Measurements from ENCODE around the gene POLE2.
"Not testable (repeated sequence)": the region's sequence is repeated elsewhere in the genome, so short reads cannot be mapped to it uniquely, and the experiment has no call there.

Gene POLE2

DNA sequence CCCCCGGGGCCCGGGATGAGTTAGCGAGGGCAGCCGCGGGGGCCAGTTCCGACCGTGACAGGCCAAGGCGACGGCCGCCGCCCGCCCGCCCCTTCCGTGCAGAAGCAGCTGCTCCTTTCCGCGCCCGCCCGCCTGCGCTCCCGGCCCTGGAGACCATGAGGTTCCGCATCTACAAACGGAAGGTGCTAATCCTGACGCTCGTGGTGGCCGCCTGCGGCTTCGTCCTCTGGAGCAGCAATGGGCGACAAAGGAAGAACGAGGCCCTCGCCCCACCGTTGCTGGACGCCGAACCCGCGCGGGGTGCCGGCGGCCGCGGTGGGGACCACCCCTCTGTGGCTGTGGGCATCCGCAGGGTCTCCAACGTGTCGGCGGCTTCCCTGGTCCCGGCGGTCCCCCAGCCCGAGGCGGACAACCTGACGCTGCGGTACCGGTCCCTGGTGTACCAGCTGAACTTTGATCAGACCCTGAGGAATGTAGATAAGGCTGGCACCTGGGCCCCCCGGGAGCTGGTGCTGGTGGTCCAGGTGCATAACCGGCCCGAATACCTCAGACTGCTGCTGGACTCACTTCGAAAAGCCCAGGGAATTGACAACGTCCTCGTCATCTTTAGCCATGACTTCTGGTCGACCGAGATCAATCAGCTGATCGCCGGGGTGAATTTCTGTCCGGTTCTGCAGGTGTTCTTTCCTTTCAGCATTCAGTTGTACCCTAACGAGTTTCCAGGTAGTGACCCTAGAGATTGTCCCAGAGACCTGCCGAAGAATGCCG lies 66.7 kb downstream of the POLE2 start:
- TF ChIP-seq, protein P1, sequence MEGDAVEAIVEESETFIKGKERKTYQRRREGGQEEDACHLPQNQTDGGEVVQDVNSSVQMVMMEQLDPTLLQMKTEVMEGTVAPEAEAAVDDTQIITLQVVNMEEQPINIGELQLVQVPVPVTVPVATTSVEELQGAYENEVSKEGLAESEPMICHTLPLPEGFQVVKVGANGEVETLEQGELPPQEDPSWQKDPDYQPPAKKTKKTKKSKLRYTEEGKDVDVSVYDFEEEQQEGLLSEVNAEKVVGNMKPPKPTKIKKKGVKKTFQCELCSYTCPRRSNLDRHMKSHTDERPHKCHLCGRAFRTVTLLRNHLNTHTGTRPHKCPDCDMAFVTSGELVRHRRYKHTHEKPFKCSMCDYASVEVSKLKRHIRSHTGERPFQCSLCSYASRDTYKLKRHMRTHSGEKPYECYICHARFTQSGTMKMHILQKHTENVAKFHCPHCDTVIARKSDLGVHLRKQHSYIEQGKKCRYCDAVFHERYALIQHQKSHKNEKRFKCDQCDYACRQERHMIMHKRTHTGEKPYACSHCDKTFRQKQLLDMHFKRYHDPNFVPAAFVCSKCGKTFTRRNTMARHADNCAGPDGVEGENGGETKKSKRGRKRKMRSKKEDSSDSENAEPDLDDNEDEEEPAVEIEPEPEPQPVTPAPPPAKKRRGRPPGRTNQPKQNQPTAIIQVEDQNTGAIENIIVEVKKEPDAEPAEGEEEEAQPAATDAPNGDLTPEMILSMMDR (IDR thresholded peaks at IDR 0.05; ENCODE audit: insufficient read depth, low read length, poor library complexity, severe bottlenecking): no peak
- no peaks in the 10 kb centered on the region for H3K27me3 ChIP-seq (replicated peaks; ENCODE audit: control insufficient read depth, insufficient read depth, low read length)
- DNase-seq (ENCODE audit: extremely low read depth, insufficient read length): peak; percentile 82
- H3K4me3 ChIP-seq (replicated peaks; ENCODE audit: low read depth, low read length): peak overlapping the region; percentile 95
- H3K36me3 ChIP-seq (ENCODE audit: control insufficient read depth, insufficient read depth, low read length): no peaks in the 10 kb centered on the region

DNA sequence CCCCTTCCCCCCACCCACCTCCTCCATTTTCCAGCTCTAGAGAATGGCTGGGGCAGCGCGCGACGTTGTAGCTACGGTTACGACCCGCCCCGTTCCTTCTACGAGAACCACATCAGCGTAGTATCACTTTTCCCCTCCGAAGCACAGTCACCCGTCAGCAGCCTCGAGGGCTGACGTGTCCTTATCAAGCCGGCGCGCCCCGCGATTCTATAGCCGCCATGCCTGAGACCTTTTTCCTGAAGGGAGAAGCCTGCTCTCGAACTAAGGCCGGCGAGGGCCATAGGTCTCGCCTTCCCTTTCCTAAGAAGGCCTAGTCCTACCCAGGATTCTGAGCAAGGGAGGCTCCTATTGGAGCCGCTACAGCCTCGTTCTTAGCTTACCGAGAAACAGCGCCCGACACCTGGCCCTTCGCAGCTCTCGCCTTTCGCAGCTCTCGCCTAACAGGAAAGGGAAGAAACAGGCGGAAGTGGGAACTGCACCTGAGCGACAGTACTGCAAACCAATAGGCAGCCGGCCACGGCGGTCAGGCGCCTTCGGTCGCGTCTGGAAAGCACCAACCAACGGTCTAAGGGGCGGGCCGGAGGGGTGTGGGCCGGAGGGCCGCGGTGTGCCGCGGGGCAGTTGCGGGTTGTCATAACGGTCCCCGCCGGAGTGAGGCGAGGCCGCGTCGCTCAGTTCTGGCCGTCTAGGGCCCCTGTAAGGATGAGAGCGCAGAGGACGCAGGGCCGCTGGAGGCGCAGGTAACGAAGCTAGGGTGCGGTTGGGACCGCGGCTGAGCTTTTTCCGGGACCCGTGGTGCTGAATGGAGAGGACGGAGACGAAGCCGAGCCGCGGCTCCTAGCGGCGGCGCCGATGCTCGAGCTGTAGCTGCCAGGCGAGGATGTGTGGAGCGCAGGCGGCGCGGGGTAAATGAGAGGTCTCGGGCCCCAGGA lies 67.6 kb downstream of the POLE2 start, which contains the start of the genes MGAT2 and RPL36AL:
Gene MGAT2 (plus strand): TSS at position 618 of the 932 bp plus-strand sequence. CDS start 470 bp downstream, outside the sequence.
Gene RPL36AL (minus strand): TSS at position 445 of the 932 bp plus-strand sequence. CDS start 1,522 bp downstream, outside the sequence.
- DNase-seq (ENCODE audit: extremely low read depth, insufficient read length): peak; percentile 98
- H3K4me3 ChIP-seq (replicated peaks; ENCODE audit: low read depth, low read length): peak within 1 kb of the TSS; percentile 95
- TF ChIP-seq, protein P1 (IDR thresholded peaks at IDR 0.05; ENCODE audit: insufficient read depth, low read length, poor library complexity, severe bottlenecking): peak; percentile 26
- H3K36me3 ChIP-seq (ENCODE audit: control insufficient read depth, insufficient read depth, low read length): peaks cover 3% of the 10 kb centered on the region
- H3K27me3 ChIP-seq (replicated peaks; ENCODE audit: control insufficient read depth, insufficient read depth, low read length): no peaks in the 10 kb centered on the region

DNA sequence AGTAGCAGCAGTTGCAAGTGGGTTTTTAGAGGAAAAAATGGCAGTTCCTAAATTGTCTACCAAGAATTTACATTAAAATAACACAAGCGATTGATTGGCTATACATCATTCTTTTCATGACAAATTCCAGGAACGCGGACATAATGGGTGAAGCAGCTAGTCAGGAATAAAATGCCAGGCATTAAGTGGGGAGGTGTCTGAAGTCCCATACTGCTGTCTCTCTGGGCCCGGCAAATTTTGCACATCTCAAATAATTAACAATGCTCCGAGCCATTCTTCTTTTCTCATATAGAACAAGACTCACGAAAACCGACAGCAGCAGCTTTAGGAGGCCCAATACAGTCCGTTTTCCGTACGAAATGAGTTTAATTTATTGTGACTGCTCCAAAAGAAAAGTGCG lies 68.3 kb downstream of the POLE2 start:
- H3K36me3 ChIP-seq (ENCODE audit: control insufficient read depth, insufficient read depth, low read length): peaks cover 3% of the 10 kb centered on the region
- DNase-seq (ENCODE audit: extremely low read depth, insufficient read length): no peak
- TF ChIP-seq, protein P1 (IDR thresholded peaks at IDR 0.05; ENCODE audit: insufficient read depth, low read length, poor library complexity, severe bottlenecking): no peak
- peak overlapping the region; percentile 95 for H3K4me3 ChIP-seq (replicated peaks; ENCODE audit: low read depth, low read length)
- no peaks in the 10 kb centered on the region for H3K27me3 ChIP-seq (replicated peaks; ENCODE audit: control insufficient read depth, insufficient read depth, low read length)

DNA sequence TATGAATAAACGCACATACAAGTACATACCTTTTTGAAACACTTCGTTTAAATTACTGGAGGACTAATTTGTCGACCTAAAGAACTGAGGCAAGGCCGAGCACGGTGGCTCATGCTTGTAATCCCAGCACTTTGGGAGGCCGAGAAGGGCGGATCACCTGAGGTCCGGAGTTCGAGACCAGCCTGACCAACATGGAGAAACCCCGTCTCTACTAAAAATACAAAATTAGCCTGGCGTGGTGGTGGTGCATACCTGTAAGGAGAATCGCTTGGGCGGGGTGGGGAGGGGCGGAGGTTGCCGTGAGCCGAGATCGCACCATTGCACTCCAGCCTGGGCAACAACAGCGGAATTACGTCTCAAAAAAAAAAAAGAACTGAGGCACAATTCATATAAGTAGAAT lies 68.7 kb downstream of the POLE2 start:
- H3K4me3 ChIP-seq (replicated peaks; ENCODE audit: low read depth, low read length): peak overlapping the region; percentile 95
- H3K27me3 ChIP-seq (replicated peaks; ENCODE audit: control insufficient read depth, insufficient read depth, low read length); H3K36me3 ChIP-seq (ENCODE audit: control insufficient read depth, insufficient read depth, low read length); DNase-seq (ENCODE audit: extremely low read depth, insufficient read length): not testable (repeated sequence)

DNA sequence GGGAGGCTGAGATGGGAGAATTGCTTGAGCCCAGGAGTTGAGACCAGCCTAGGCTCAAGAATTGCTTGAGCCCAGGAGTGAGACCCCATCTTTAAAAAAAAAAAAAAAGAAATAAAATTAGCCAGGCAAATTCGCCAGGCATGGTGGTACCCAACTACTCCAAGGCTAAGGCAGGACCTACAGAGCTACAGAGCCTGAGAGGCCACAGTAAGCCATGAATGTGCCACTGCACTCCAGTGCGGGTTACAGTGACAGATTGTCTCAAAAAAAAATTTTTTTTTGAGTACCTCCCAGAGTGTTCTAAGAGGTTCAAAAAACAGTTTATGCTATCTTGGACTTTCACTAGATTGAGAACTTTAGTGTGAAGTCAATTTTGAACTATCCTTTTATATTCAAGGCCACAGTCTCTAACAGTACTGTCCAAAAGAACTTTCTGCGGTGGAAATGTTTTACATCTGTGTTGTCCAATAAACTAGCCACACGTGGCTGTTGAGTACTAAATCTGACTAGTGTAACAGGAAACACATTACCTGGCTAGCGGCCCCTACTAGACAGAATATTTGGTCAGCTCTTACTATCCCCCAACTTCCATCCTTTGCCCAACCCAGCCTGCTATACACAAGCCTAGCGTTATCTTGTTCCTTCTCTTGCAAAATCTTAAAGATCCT lies 70.0 kb downstream of the POLE2 start:
- TF ChIP-seq, protein P1 (IDR thresholded peaks at IDR 0.05; ENCODE audit: insufficient read depth, low read length, poor library complexity, severe bottlenecking): no peak
- H3K27me3 ChIP-seq (replicated peaks; ENCODE audit: control insufficient read depth, insufficient read depth, low read length): no peaks in the 10 kb centered on the region
- no peak overlapping the region for H3K4me3 ChIP-seq (replicated peaks; ENCODE audit: low read depth, low read length)
- no peak for DNase-seq (ENCODE audit: extremely low read depth, insufficient read length)
- peaks cover 3% of the 10 kb centered on the region for H3K36me3 ChIP-seq (ENCODE audit: control insufficient read depth, insufficient read depth, low read length)
